H9 (cell line): ENCODE measurements around the gene FAM98C. TPM values are rescaled to one million over a fixed set of nuclear protein-coding genes. Genes with fewer than 3 reads are reported as not detected.

Source experiments
- DNase-seq: peaks from one replicate; pipeline ENCODE4 v3.0.0-alpha.2; 2017
- H2AFZ ChIP-seq: one replicate; pipeline ENCODE4 v1.6.1; 2013; ENCODE audit warnings: mild to moderate bottlenecking, low read length, control low read depth, moderate library complexity
- H2AK5ac ChIP-seq: 2 replicates; pipeline ENCODE4 v1.6.1; 2013; ENCODE audit warnings: low read length, control low read depth, mixed read lengths; ENCODE audit not compliant: insufficient read length
- H2BK120ac ChIP-seq: one replicate; pipeline ENCODE4 v1.6.1; 2013; ENCODE audit warnings: low read depth, mild to moderate bottlenecking, low read length, control low read depth, inconsistent platforms; ENCODE audit not compliant: poor library complexity, severe bottlenecking
- H2BK12ac ChIP-seq: 2 replicates; pipeline ENCODE4 v1.6.1; 2013; ENCODE audit warnings: low read length, control low read depth, mixed read lengths, low read depth; ENCODE audit not compliant: insufficient read length
- H2BK15ac ChIP-seq: 2 replicates; pipeline ENCODE4 v1.6.1; 2013; ENCODE audit warnings: low read depth, low read length, control low read depth
- H2BK20ac ChIP-seq: one replicate; pipeline ENCODE4 v1.6.1; 2013; ENCODE audit warnings: low read depth, mild to moderate bottlenecking, low read length, control low read depth, inconsistent platforms; ENCODE audit not compliant: poor library complexity, severe bottlenecking
- H2BK5ac ChIP-seq: 2 replicates; pipeline ENCODE4 v1.6.1; 2013; ENCODE audit warnings: low read length, control low read depth, mixed read lengths; ENCODE audit not compliant: insufficient read length
- H3K14ac ChIP-seq: 2 replicates; pipeline ENCODE4 v1.6.1; 2013; ENCODE audit warnings: low read length, control low read depth; ENCODE audit not compliant: insufficient read depth
- H3K18ac ChIP-seq: 2 replicates; pipeline ENCODE4 v1.6.1; 2013; ENCODE audit warnings: low read depth, mild to moderate bottlenecking, mixed read lengths, low read length, control low read depth; ENCODE audit not compliant: insufficient read length
- H3K23ac ChIP-seq: 2 replicates; pipeline ENCODE4 v1.6.1; 2013; ENCODE audit warnings: low read length, control low read depth, mixed read lengths, low read depth; ENCODE audit not compliant: insufficient read length
- H3K23me2 ChIP-seq: 2 replicates; pipeline ENCODE4 v1.6.1; 2013; ENCODE audit warnings: low read depth, mild to moderate bottlenecking, mixed read lengths, low read length, control low read depth; ENCODE audit not compliant: insufficient read length, poor library complexity, severe bottlenecking
- H3K27ac ChIP-seq: 2 replicates; pipeline ENCODE4 v1.5.1; 2013; ENCODE audit warnings: low read length, control low read depth, mixed read lengths, low read depth; ENCODE audit not compliant: insufficient read length
- H3K27me3 ChIP-seq: 2 replicates; pipeline ENCODE4 v1.6.1; 2013; ENCODE audit warnings: low read length, control low read depth, inconsistent platforms; ENCODE audit not compliant: insufficient read depth
- H3K4ac ChIP-seq: 2 replicates; pipeline ENCODE4 v1.6.1; 2013; ENCODE audit warnings: low read depth, mild to moderate bottlenecking, control low read depth, inconsistent platforms, low read length, moderate library complexity
- H3K4me1 ChIP-seq: 2 replicates; pipeline ENCODE4 v1.6.1; 2013; ENCODE audit warnings: low read length, control low read depth, inconsistent platforms; ENCODE audit not compliant: insufficient read depth
- H3K4me2 ChIP-seq: 2 replicates; pipeline ENCODE4 v1.6.1; 2013; ENCODE audit warnings: low read length, control low read depth, mixed read lengths; ENCODE audit not compliant: insufficient read length, insufficient read depth
- H3K56ac ChIP-seq: 2 replicates; pipeline ENCODE4 v1.6.1; 2013; ENCODE audit warnings: low read depth, mild to moderate bottlenecking, mixed read lengths, low read length, control low read depth; ENCODE audit not compliant: insufficient read length
- H3K79me1 ChIP-seq: 2 replicates; pipeline ENCODE4 v1.6.1; 2013; ENCODE audit warnings: low read depth, mild to moderate bottlenecking, moderate library complexity, low read length, control low read depth, inconsistent platforms; ENCODE audit not compliant: insufficient read depth, poor library complexity, severe bottlenecking
- H3K79me2 ChIP-seq: 2 replicates; pipeline ENCODE4 v1.6.1; 2013; ENCODE audit warnings: low read length, control low read depth, inconsistent platforms; ENCODE audit not compliant: insufficient read depth
- H3K9ac ChIP-seq: 2 replicates; pipeline ENCODE4 v1.6.1; 2013; ENCODE audit warnings: low read length, control low read depth, mixed read lengths; ENCODE audit not compliant: insufficient read length; ENCODE audit errors: extremely low read depth
- H3K9me3 ChIP-seq: one replicate; pipeline ENCODE4 v1.6.1; 2013; ENCODE audit warnings: low read depth, low read length, inconsistent platforms; ENCODE audit not compliant: control insufficient read depth
- H3T11ph ChIP-seq: one replicate; pipeline ENCODE4 v1.6.1; 2013; ENCODE audit warnings: mild to moderate bottlenecking, low read length, control low read depth, inconsistent platforms
- H4K20me1 ChIP-seq: one replicate; pipeline ENCODE4 v1.6.1; 2013; ENCODE audit not compliant: control insufficient read depth, insufficient read length, insufficient read depth
- H4K5ac ChIP-seq: 2 replicates; pipeline ENCODE4 v1.6.1; 2013; ENCODE audit warnings: low read depth, mild to moderate bottlenecking, mixed read lengths, low read length, control low read depth; ENCODE audit not compliant: insufficient read length
- H4K8ac ChIP-seq: replicated peaks from 2 replicates; pipeline ENCODE4 v1.6.1; 2013; ENCODE audit warnings: low read length, control low read depth, mixed read lengths, low read depth; ENCODE audit not compliant: insufficient read length
- H4K91ac ChIP-seq: 2 replicates; pipeline ENCODE4 v1.6.1; 2013; ENCODE audit warnings: low read depth, mild to moderate bottlenecking, moderate library complexity, mixed read lengths, low read length, control low read depth; ENCODE audit not compliant: insufficient read length
- H3K27ac Mint-ChIP-seq, 3 experiments: 2 replicates in 2 of 3; 3 replicates in 1 of 3; pipeline ENCODE4 v1.8.0; 2020 to 2021; ENCODE audit warnings: mixed read lengths in 3 of 3, mild to moderate bottlenecking in 1 of 3, moderate library complexity in 1 of 3
- H3K27me3 Mint-ChIP-seq: 2 replicates; pipeline ENCODE4 v1.8.0; 2021; ENCODE audit warnings: low read depth, mild to moderate bottlenecking, moderate library complexity, mixed read lengths
- H3K36me3 Mint-ChIP-seq, 3 experiments: 2 replicates in 2 of 3; 3 replicates in 1 of 3; pipeline ENCODE4 v1.8.0; 2020 to 2021; ENCODE audit warnings: low read depth in 3 of 3, mixed read lengths in 3 of 3; ENCODE audit not compliant: insufficient read depth in 1 of 3
- H3K4me1 Mint-ChIP-seq, 2 experiments: 2 replicates each; pipeline ENCODE4 v1.8.0; 2020; ENCODE audit warnings: mixed read lengths in 2 of 2
- H3K4me3 Mint-ChIP-seq, 2 experiments: 2 replicates in 1 of 2; 3 replicates in 1 of 2; pipeline ENCODE4 v1.8.0; 2020 to 2021; ENCODE audit warnings: mild to moderate bottlenecking in 2 of 2, mixed read lengths in 2 of 2, moderate library complexity in 1 of 2
- H3K9me3 Mint-ChIP-seq, 2 experiments: 2 replicates in 1 of 2; 3 replicates in 1 of 2; pipeline ENCODE4 v1.8.0; 2020; ENCODE audit warnings: mild to moderate bottlenecking in 2 of 2, mixed read lengths in 2 of 2, moderate library complexity in 1 of 2
- WGBS: extraction: QIAGEN DNeasy Blood & Tissue Kit; methylation state at CpG from one replicate; pipeline ENCODE4 v1.1.7; 2013; ENCODE audit warnings: missing lambda C conversion rate, low lambda C conversion rate, mixed read lengths; ENCODE audit not compliant: insufficient read length; ENCODE audit errors: extremely low coverage; 5-methylcytosine and 5-hydroxymethylcytosine counted together
- total RNA-seq: library from RNA; stranded (reverse); gene quantifications from 2 replicates; pipeline ENCODE4 v1.2.1, GENCODE V29; 2021
- TF ChIP-seq, protein P1 (sequence below): fragments of 200-600 bp; sonication (generic); conservative IDR thresholded peaks from 3 replicates; pipeline ENCODE4 v1.8.0; 2021; ENCODE audit warnings: antibody characterized with exemption, mild to moderate bottlenecking

The FAM98C gene
- total RNA-seq, 1 experiment from 2014 or later = 16.4 TPM

DNA sequence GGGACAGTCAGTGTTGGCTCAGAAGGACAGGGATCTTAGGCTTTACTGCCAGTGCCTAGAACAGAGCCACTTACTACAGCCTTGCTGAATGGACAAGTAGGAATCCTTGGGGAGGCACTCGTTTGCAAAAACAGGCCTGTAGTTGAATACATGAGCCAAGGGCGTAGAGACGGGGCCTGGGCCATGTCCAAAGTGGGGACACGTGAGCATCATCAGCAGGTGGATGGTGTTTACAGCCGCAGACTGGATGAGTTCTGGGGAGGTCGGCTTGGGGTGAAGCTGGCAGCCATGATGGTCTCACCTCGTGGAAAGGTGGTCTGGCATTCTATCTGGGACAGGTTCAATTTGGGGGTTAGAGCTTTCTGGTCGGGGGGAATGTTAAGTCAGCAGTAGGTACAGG is 48.1 kb downstream of the FAM98C start:
- Histone ChIP-seq H3K9ac (no peak overlapping the region), H4K20me1 (no peaks in the 10 kb centered on the region), H2AFZ (no peak overlapping the region), H2BK20ac (no peak overlapping the region), H3K18ac (no peak overlapping the region), H3K4me1 (no peaks in the 10 kb centered on the region), H4K5ac (no peak overlapping the region), H2BK12ac (no peak overlapping the region), H2AK5ac (no peak overlapping the region), H2BK15ac (no peak overlapping the region), H3K23ac (no peak overlapping the region), H3T11ph (no peak overlapping the region), H3K27me3 (no peaks in the 10 kb centered on the region), H4K8ac (no peak overlapping the region), H2BK5ac (no peak overlapping the region), H3K4me2 (no peak overlapping the region), H3K4ac (no peak overlapping the region), H3K9me3 (no peaks in the 10 kb centered on the region), H3K56ac (no peak overlapping the region), H2BK120ac (no peak overlapping the region), H3K23me2 (peaks cover 5% of the 10 kb centered on the region), H3K27ac (no peak overlapping the region), H3K79me1 (no peaks in the 10 kb centered on the region), H3K14ac (no peak overlapping the region), H4K91ac (no peak overlapping the region), H3K79me2 (no peaks in the 10 kb centered on the region)
- no peak for DNase-seq
- Mint-ChIP-seq H3K9me3 (no peaks in the 10 kb centered on the region), H3K4me3 (no peak overlapping the region), H3K4me1 (peaks cover 5 to 11% of the 10 kb centered on the region in 2 experiments; a peak in 3 of 4 replicates), H3K36me3 (peaks cover 50 to 58% (median 55%) of the 10 kb centered on the region in 3 experiments), H3K27me3 (no peaks in the 10 kb centered on the region; the same call in 1 of the 2 replicates), H3K27ac (no peak overlapping the region)
- whole genome bisulfite sequencing = no CpG with 5 or more reads among the region's 8 CpGs
- TF ChIP-seq, protein P1, sequence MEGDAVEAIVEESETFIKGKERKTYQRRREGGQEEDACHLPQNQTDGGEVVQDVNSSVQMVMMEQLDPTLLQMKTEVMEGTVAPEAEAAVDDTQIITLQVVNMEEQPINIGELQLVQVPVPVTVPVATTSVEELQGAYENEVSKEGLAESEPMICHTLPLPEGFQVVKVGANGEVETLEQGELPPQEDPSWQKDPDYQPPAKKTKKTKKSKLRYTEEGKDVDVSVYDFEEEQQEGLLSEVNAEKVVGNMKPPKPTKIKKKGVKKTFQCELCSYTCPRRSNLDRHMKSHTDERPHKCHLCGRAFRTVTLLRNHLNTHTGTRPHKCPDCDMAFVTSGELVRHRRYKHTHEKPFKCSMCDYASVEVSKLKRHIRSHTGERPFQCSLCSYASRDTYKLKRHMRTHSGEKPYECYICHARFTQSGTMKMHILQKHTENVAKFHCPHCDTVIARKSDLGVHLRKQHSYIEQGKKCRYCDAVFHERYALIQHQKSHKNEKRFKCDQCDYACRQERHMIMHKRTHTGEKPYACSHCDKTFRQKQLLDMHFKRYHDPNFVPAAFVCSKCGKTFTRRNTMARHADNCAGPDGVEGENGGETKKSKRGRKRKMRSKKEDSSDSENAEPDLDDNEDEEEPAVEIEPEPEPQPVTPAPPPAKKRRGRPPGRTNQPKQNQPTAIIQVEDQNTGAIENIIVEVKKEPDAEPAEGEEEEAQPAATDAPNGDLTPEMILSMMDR = no peak
